HG02642 (cell line): ENCODE measurements around the gene DEPDC1.
A peak's percentile ranks its signal among the peaks of the same experiment; 100 is the strongest.
"Not testable (repeated sequence)": the region's sequence is repeated elsewhere in the genome, so short reads cannot be mapped to it uniquely, and the experiment has no call there.

Source experiments
- ATAC-seq: cut with Tn5 transposase; IDR thresholded peaks from one replicate; pipeline ENCODE4 v1.9.1; 2021; ENCODE audit warnings: mild to moderate bottlenecking; ENCODE audit not compliant: unreplicated experiment, poor library complexity

The DEPDC1 gene

DNA sequence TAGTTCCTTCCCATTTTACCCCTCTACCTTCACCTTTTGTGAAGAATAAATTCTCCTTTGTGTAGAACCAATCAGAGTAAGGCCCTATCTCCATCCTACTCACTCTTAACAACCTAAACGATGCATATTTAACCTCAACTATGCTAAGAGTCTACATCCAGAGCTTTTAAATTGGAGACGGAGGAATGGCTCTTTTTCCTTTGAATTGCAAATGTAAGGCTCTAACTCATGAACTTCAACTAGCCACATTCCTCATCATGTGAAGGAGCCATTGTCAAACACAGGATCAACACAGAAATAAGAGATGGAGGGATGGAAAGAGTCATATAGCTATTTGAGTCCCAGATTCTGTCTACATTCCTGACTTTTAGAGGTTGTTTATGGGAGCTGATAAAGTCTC, 18.2 kb downstream of the DEPDC1 start:
- ATAC-seq: no peak

DNA sequence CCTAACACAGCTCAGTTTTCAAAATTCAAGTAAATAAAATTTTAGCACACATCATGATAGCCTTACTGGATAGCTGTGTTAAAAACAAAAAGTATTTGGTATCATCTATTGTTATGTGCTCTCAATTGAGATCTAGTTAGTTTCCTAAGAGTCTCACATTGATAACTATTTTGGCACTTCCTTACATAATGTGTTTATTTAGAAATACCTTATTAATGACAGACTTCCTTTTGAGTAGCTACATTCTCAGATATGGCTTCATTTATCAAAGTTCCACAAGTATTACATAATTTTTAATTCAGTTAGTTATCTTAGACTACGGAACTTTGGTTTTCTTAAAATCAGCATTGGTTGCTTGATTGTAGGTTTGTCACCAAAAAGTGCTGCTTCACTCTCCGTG, 20.3 kb downstream of the DEPDC1 start:
- ATAC-seq: not testable (repeated sequence)

DNA sequence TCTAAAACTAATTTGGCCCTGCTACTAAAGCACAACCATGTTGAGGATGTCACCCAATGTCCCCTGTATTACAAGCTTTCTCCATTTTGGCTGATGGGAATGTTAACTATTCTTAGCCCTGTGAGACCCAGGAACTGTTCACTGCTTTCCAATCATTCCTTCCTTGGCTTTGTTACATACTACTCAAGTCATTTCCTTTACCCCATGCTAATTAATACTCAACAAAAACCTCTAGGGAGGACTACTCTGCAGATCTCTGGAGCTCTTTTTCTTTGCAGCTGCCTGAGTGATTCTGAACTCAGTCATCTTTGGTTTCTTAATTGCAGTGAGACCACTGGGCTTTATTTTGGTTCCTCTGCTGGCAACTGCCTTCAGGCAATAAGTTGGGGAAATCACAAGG, 23.8 kb downstream of the DEPDC1 start:
- ATAC-seq: no peak

DNA sequence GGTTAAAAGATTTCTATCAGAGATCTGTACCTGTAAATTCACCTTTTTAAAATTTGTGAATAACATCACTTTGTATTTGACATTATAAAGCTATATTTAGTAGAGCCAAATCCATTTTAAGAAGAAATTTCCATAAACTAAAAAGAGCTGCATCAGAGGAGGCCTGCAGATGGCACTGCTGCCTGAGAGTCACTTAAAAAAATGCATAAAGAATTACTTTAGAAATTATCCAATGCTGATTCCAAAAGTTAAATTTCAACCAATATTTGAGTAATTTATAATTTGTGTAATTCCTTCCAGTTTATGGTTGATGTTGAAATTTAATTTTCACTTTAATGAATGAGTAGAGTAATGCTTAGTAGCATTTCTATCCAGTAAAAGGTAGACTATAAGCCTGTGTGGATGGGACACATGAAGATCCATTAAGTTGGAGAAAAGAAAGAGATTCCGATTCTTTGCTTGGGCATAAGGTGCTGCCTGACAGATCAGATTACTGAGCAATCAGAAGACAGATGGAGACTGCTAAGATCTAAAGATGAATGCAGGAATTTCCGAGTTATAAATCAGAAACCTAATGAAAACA, 26.4 kb downstream of the DEPDC1 start:
- no peak for ATAC-seq

DNA sequence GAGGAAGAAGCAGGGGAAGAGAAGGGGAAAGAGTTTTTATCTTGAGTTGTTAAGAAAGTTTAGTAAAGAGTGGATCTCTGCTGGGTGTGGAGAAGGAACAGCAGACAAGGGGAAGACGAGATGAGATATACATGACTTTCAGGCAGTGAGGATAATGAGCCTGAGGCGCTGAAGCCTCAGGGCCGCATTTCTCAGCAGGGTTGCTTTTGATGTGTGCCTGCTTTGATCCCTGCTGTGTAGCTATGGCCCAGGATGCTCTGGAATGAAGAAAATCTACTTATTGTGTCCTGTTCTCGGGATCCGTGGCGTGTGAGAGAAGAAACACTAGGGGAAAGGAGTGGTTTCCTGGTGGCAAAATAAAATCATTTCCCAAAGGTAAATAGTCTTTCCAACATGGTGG, 32.0 kb downstream of the DEPDC1 start:
- no peak for ATAC-seq

DNA sequence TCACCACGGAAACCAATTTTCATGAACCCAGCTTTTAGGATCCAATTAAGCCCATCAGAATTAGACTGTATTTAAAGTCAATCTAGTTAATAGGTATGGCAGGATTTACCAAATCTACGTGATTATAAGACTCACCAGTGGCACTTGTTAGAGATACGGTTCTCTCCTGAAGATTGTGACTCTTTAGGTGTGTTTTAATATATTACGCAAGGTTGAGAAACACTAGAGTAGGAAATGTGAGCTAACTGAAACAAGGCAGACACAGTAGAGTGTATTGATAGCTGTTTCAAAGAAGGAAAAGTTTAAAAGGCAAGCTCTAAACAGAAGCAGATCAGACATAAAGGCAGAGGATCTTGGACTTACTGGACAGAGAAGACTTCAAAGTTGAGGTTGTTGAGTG, 35.9 kb downstream of the DEPDC1 start:
- no peak for ATAC-seq

DNA sequence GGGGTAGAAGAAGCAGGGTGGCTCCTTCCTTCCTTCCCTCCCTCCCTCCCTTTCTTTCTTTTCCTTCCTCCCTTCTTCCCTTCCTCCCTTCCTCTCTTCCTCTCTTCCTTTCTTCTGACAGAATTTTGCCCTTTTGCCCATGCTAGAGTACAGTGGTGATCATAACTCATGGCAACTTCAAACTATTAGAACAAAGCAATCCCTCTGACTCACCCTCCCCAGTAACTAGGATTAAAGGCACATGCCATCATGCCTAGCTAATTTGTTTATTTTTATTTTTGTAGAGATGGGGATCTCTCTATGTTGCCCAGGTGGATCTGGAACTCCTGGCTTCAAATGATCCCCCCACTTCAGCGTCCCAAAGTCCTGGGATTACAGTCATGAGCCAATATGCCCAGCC, 37.1 kb downstream of the DEPDC1 start:
- ATAC-seq: no peak

DNA sequence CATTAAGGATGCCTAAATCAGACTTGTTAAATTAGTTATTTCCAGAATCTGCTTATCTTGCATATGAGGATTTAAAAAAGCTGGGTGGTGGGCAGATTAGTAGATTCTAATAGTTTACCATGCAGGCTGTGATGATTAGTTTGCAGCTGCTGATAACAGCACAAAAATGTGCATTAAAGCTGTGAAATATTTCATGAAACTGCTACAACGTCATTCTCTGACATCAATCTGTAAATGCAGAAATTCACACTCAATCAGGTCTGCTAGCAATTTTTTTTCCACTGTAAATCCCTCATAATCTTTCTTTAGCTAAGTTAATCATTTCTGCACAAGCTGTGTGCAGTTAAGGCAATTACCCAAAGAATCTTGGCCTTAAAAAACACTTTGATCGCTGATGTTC, 37.8 kb downstream of the DEPDC1 start:
- ATAC-seq: no peak

DNA sequence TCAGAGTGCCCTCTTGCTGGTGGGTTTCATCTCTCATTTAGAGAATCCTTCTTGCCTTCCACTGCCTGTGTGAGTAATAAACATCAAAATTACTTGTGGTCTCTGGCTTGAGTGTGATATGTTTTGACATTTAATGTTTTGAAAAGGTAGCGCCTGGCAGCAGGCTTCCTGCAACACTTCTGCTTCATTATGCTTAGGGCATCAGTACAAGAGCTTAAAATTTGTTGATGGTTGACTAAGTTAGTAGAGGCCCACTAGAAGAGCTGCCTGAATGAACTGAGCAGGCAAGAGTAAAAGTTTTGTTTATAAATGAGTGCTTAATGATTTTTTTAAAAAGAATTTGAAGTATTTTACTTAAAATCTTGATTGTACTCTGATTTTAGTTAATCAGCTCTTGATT, 40.7 kb downstream of the DEPDC1 start:
- no peak for ATAC-seq

DNA sequence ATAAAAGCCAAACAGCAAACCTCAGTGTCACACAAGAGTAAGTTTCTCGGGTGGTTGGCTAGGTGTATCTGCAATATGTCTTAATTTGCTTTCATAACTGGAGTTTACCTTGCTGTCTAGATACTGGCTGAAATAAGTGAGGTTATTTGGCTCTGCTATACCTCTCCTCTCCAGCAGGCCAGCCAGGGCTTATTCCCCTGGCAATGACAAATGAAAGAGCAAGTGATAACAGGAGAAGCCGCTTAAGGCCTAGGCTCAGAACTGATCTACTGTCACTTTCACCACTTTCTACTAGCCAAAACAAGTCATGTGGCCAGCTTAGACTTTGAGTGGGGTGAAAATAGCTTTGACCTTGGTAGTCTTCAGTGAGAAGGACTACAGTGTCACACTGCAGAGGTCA, 42.3 kb downstream of the DEPDC1 start:
- no peak for ATAC-seq

DNA sequence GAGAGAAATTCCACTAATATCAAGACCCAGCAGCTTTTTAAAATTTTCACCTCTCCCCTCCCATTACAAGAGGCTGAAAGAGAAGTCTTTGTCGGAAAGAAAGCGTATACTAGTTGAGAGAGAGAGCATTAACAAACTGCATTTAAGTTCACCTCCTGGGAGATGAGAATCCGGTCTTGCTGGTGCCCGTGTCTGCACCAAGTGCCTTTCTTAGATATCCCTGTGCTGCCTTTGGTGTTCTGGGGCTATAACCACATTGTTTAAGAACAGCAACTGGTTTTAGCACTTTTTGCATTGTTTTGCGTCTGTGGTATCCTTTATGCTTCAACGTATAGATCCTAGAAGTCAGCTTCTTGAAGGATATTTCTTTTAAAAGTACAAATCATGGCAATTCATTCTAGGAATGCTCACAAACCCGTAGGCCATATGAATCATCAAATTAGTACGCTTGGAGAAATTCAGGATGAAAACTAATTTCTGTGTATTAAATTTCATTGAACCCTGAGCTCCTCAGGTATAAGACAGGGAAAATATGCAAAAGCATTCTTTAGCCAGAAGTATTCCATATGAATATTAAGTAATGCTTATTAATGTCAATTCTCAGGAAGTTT, 43.7 kb downstream of the DEPDC1 start:
- ATAC-seq: no peak

DNA sequence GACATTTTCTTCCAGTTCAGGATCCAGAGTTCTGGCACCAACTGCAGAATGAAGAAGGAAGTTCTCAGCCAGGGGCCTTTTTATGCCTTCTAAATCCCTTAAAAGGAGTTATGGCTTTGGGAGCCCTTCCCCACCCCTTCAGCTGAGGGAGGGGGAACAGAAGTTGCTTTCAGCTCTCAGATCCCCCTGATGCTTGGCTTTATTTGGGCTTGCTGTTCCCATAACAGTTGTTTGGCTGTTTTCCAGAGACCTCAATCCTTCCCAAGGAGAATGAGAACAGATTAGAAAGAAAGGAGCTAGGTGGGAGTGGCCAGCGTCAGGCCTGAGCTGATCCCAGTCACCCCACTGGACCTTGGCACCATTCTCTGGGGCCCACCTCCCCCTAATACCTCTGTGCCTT, 47.0 kb downstream of the DEPDC1 start, which contains the start of gene RPE65:
Gene RPE65 (minus strand): TSS at position 54 of the 400 bp plus-strand sequence. CDS start 49 bp downstream, at position 5.
- ATAC-seq: no peak

DNA sequence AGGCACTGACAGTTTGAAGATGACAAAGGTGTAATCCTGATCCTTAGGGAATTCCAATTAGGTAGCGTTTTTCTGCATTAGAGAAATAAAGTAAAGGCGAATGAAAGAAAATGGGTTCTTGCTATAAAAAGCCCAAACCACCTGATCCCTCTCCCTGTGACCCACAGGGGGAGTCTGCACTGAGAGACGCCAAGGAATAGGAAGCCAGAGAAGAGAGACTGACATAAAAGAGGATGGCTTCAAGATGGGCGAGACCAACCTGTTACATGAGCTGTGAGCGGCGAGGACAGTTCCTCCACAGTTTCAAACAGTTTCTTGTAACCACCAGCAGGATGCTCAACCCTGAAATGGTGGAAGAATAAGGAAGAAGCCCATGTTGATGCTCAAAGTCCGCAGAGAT, 48.5 kb downstream of the DEPDC1 start:
- no peak for ATAC-seq

DNA sequence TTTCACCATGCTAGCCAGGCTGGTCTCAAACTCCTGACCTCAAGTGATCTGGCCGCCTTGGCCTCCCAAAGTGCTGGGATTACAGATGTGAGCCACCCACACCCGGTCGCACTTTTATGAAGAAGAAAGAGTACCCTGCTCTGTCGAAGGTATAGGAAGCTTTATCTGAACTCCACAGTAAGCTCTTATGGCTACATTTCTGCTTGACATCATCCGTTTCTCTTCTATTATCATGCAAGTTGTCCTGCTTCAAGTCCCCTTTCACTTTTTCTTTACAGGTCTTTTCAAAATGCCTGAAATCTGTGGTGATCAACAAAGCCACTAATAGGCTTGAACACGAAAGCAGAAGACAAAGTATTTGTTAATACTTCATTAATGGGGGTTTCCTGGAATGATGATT, 51.2 kb downstream of the DEPDC1 start:
- no peak for ATAC-seq

DNA sequence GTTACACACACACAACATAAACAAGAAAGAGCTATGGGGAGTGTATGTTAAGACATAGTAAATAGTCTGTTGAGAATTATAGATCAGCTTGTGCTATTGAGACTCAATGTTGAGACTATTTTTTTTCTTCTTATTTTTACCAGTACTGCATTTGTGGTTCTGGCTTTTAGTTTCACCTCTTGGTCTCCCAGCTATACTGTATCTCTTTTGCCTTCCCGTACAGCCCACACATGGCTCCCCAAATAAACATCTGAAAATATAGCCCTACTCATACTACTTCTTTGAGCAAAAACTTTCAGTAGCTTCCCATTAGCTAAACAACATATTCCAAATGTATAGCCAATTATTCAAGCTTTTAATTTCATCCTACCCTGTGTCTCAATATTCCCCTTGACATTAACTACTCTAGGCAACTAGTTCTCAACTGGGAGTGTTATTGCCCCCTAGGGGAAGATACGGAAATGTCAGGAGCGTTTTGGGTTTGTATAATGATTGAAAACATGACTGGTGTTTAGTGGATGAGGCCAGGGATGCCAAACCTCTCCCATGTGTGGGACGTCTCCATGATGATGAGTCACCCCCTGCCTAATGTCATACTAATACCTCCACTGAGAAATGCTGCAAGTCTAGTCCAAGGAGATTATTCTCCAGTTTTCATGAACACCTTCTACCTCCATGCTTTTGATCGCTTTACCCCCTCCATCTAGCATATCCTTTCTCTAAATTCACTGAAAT, 53.9 kb downstream of the DEPDC1 start:
- ATAC-seq: peak; percentile 92

DNA sequence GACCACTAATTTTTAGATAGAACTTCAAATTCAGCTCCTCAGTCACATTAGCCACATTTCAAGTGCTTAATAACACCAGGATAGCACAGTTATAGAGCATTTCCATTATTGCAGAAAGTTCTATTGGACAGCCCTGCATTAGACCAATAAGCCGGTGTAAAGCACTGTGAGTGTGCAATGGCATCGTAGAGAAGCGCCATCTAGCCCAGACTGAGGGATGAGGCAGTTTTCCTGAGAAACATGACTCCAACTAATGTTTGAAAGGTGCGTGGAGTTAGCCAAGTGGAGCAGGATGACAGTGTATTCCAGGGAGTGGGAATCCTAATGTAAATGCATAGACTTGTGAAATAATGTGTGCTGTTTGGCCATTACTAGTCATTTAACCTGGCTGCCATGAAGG, 54.9 kb downstream of the DEPDC1 start:
- ATAC-seq: no peak

DNA sequence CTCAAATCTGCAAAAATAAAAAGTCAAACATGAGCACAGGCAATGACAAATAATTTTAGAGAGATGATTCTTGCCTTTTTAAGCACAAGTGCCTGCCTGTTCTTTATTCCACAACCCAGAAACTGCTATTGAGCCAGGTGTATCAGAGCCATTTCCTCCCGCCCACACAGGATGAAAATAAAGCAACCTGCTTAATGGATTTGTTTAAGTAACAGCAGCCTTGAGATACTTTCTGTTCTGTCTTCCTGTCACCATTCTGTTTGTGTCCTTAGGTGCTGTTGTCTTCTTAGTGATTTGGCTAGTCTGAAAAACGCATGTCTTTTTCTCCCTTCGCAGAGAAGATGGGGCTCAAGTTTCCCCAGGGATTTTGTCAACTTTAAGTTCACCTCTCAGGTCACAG, 58.6 kb downstream of the DEPDC1 start:
- no peak for ATAC-seq

DNA sequence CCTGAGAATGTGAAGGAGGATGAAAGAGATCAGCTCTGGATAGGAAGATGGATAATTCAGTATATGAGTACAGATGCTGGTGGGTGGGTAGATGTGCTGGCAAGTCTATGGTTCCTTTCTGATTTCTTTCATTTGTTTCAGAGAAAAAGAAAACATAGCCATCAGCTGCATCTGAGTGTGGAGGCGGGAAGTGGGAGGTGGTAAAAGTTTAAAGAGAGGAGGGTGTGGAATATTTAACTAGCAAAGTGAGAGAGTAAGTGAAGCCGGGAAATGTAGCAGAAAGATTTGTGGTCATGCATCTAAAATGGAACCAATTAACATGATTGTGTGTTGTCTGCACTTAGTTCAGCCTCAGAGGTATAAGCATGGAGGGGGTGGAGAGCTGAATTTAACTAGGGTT, 63.5 kb downstream of the DEPDC1 start:
- no peak for ATAC-seq

DNA sequence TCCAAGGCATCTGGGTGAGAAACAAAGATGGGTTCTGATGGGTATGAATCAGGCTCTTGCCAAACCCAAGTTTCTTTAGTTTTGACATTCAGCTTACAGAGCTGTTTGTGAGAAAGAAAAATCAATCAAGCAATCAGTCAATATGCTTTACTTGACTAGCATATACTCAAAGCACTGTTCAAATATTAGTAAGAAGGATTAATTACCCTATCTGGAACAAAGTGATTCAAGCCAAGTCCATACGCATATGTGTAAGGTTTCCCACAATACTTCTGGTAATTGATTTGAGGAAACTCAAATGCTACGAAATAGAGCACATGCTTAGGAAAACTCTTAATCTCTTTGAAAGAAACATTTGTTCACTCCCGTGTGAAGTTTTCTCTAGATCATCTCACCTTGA, 65.8 kb downstream of the DEPDC1 start:
- no peak for ATAC-seq

DNA sequence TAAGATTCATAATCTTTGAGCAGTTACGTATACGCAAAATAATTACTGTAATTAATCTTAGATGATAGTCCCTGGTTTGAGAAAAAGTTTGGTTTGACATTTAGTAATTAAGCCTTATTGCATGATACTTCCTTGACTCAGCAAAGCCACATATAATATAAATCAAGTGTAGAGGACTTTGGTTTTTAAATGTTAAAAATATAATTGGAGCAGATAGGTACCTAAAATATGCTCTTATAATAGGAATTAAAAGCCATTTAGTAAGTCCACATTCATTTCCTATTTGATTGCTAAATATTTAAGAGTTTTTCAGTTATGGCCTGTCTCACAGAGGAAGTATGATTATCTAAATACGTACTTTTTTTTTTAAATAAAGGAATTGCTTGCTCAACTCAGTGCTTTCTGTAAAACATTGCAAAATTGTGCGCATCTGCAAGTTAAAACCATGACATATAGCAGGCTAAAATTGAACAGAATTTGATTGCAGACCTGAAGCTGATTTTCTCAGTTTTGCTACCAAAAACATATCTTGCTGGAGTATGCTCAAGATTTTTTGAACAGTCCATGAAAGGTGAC, 67.6 kb downstream of the DEPDC1 start:
- ATAC-seq: no peak

DNA sequence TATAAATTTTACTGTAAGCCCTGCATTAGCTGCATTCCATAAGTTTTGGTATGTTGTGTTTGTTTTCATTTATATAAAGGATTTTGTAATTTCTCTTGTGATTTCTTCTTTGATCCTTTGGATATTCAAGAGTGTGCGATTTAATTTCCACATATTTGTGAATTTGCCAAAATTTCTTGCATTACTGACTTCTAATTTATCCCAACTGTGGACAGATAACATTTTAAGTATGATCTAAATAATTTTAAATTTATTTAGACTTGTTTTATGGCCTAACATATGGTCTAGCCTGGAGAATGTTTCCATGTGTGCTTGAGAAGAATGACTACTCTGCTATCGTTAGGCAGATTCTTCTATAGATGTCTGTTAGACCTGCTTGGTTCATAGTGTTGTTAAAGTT, 70.3 kb downstream of the DEPDC1 start:
- ATAC-seq: no peak
